Stimulated activated CD4-positive, alpha-beta T cell treated with anti-CD3 and anti-CD28 coated beads, TNF-alpha, amount 100 ng/mL, for 24 hours (primary cell): ENCODE measurements around the gene LRRC3.

Experiments
- DNase-seq, 3 experiments: peaks; one replicate each; pipeline ENCODE4 v3.0.0-alpha.2; 2020; ENCODE audit warnings: low read depth in 3 of 3

Gene LRRC3

GRCh38 chr21:44456915-44457736 is 1.8 kb downstream of the LRRC3 start:
- no peak for DNase-seq

DNA sequence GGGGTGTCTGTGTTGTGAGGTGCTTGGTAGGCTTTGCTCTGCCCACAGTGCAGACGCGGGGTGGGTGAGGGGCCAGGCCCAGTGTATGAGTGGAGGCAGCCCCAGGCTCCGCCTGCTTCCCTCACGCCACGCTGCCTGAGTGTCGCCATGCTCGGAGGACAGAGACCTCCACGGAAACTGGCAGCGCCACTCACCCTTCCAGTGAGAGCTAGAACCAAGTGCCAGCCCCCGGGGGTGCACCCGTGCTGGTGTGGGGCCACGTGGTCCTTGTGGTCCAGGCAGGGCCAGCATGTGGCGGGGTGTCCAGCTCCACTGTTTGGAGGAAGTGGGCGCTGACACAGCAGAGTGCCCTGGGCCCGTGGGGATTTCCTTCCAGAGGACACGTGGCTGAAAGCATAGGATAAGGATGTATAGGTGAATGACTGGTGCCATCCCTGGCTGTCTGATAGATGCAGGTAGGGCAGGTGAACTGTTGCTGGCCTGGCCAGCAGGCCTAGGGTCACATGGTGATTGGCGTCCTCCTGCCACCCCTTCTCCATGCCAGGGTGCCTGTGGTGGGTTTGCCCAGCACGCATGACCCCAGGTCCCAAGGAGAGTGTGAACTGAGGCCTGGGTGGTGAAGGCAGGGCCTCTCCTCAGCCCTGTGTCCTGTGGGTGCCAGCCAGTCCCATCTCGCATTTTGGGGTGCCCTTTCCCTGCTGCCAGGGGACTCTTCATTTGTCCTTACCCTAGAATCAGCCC is 3.8 kb downstream of the LRRC3 start:
- no peak for DNase-seq

GRCh38 chr21:44459712-44460440 is 4.6 kb downstream of the LRRC3 start:
- DNase-seq: no peak

DNA sequence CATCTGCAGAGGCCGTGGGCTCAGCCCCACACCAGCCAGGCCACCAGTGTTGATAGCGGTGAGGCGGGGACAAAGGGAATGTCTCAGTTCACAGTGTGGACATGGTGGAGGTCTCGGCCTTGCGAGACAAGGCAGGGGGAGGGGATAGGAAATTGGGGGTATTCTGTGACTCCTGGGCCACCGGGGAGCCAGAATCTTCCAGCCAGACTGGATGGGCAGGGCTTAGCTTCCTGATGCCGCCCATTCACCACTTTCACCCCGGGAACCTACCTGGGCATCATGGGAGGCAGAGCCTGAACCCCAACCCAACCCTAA is 5.1 kb downstream of the LRRC3 start:
- no peak for DNase-seq

GRCh38 chr21:44461005-44461404 is 5.7 kb downstream of the LRRC3 start:
- DNase-seq: no peak

- DNase-seq: no peak
Measured at GRCh38 chr21:44461464-44462001, 6.2 kb downstream of the LRRC3 start.

DNA sequence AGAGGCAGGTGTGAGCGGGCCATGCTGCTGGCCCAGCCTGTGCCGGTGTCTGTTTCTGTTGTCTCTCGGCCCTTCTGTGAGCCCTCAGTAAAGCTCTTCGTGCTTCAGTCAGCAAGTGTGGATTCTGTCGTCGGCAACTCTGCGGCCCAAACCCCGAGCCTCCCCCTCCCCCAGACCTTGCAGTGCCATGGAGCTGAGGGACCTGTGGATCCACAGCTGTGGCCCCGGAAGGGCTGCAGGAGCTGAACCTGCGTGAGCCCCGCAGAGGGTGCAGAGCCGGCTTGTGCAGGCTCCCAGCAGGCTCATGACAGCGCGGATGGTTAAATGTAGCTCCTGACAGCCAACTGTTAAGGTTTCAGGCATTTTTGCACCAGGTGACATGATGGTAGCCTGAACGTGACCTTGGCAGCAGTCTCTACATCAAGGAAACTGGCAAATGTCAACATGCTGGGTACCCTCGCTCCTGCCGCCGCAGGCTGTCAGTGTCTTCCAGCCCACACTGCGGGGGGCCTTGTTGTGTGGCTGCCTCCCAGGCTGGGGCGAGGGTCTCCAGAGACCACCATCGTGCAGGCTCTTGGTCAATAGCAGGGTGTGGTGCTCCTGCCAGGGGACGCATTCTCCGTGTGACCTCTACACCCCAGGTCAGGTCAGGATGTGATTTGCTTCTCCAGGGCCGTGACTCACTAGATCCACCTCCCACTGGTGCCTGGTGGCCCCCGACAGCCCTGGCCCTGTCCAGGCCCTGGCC is 7.0 kb downstream of the LRRC3 start:
- DNase-seq: no peak

DNA sequence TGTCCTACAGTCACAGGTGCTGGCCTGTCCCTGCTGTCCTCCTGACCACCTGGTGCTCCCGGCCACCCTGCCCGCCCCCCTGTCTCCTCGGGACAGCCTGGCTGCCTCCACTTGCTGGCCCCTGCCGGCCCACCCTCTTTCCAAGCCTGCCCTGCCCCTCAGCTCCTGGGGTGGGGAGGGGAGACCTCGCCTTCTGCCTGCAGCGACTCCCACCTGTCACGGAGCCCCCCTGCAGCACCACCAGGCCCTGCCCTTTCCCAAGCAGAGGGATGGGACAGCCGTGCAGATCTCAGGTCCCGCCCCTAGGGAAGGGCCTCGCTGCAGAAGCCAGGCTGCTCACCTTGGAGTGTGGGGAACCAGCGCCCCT is 7.5 kb downstream of the LRRC3 start:
- no peak for DNase-seq

GRCh38 chr21:44463724-44464123 is 8.4 kb downstream of the LRRC3 start:
- no peak for DNase-seq

DNA sequence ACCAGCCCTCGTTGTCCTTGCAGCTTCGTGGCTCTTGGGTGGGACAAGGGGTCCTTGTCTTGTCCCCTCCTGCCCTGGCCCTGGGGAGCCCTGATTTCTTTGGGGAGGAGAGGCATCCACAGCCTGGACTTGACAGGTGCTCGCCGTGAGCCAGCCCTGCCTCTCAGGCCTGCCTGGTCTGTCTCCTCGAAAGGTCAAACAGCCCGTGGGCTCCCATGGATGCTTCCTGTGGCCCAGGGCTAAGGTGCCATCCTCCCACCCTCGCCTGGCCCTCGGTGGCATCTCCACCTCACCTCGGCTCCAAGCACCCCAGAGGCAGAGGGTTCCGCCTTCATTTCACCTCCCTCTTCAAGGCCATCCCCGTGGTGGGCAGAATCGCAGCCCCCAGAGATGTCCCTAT is 9.0 kb downstream of the LRRC3 start:
- no peak for DNase-seq

DNA sequence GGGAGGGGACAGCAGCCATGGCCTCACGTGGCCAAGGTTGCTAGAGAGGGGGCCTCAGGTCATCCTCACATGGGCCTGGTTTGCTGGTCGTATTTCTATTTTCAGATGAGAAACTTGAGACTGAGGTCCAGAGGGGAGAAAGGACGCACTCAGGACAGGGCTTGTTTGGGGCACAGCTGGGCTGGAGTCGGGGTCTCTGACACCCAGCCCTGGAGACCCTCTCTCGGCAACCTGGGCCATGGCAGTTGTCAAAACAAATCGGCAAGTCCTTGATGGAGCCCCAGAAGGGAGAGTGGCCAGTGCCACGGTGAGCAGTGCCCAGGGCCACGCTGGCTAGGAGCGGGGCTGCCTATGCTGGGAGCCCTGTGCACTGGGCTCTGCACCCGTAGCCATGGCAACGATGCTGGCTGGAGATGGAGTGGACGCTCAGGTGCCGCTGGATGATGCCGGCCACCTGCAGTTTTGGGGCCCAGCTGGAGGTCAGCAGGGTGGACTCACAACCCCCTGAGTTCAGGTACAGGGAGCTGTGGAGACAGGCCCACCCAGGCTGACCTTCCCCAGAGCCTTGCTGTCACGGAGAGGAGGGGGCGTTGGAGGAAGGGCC is 11.1 kb downstream of the LRRC3 start:
- DNase-seq: no peak

DNA sequence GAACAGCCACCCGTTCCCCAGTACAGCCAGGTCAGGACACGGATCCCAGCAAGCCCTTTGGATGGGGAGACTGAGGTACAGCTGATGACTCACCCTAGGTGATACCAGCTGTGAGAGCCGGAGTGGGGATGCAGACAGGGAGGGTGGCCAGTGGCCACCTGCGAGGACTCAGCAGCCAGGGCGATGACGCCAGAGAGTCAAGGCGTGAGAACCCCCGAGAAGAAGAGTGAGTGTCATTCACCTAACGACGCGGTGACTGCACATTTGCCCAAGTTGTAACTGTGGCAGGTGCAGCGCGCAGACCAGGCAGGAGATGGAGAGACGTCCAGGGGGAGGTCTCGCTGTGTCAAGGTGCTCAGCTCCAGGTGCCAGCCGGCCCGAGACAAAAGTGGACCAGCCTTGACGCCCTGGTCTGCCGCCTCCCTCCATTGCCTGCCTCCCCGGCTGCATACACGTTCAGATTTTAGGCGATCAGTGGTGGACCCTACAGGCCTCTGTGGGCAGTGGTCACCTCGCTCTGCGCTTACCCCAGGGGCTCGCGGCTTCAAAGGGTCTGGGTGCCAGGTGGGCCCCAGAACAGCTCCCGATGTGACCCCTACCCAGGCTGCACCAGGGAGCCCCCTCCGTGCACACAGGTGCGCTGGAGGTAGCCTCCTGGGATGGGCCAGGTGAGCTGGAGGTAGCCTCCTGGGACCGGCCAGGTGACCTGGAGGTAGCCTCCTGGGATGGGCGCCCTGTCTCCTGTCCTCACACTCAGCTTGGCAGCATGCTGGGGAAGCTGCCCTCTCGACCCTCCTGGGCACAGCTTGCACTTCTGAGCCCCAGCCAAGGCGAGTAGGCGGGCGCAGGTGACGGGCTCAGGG is 11.9 kb downstream of the LRRC3 start:
- DNase-seq: no peak

- DNase-seq: no peak
Measured at GRCh38 chr21:44467859-44468195, 12.5 kb downstream of the LRRC3 start.

DNA sequence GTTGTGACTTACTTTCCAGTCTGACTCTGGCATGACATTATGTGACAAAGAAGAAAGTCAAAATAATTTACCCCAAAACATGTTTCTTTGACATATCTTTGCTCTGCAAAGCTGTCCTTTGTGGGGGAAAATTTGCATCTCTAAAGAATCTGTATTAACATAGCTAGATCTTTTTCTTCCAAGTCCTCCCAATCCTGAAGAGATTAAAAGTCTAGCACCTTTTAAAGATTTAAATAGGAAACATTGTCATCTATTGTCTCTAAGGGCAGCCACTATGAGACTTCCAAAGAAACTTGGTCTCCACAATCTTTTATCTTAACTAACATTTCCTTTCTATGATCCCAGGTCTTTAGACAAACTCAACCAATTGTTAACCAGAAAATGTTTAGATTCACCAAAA is 16.0 kb downstream of the LRRC3 start:
- DNase-seq: no peak

DNA sequence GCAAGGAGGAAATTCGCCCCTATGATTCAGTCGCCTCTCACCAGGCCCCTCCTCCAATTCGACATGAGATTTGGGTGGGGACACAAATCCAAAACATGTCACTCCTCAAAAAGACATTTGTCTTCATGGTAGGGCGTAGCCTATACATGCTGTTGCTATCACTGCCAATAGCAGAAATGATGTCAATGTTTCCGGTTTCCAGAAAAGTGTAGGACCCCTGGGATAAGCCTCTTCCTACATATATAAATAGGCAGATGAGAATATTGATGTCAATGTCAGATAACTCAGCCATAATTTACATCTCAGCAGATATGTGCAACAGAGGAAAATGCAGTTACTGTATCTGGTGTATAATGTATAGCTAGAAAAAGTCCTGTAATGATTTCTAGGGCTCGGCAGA is 16.7 kb downstream of the LRRC3 start:
- no peak for DNase-seq

- DNase-seq: no peak
Measured at GRCh38 chr21:44473915-44474555, 18.7 kb downstream of the LRRC3 start.

- no peak for DNase-seq
Measured at GRCh38 chr21:44475266-44475845, 20.0 kb downstream of the LRRC3 start.

GRCh38 chr21:44477131-44477530 is 21.8 kb downstream of the LRRC3 start:
- no peak for DNase-seq

- no peak for DNase-seq
Measured at GRCh38 chr21:44477712-44478111, 22.4 kb downstream of the LRRC3 start.
